HG02588 (cell line): ENCODE measurements around the gene SLC25A39.
"Not testable (repeated sequence)": the region's sequence is repeated elsewhere in the genome, so short reads cannot be mapped to it uniquely, and the experiment has no call there.

Source experiments
- ATAC-seq: cut with Tn5 transposase; IDR thresholded peaks from one replicate; pipeline ENCODE4 v1.9.1; 2021; ENCODE audit warnings: mild to moderate bottlenecking, moderate library complexity; ENCODE audit not compliant: unreplicated experiment

SLC25A39 gene, protein sequence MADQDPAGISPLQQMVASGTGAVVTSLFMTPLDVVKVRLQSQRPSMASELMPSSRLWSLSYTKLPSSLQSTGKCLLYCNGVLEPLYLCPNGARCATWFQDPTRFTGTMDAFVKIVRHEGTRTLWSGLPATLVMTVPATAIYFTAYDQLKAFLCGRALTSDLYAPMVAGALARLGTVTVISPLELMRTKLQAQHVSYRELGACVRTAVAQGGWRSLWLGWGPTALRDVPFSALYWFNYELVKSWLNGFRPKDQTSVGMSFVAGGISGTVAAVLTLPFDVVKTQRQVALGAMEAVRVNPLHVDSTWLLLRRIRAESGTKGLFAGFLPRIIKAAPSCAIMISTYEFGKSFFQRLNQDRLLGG

DNA sequence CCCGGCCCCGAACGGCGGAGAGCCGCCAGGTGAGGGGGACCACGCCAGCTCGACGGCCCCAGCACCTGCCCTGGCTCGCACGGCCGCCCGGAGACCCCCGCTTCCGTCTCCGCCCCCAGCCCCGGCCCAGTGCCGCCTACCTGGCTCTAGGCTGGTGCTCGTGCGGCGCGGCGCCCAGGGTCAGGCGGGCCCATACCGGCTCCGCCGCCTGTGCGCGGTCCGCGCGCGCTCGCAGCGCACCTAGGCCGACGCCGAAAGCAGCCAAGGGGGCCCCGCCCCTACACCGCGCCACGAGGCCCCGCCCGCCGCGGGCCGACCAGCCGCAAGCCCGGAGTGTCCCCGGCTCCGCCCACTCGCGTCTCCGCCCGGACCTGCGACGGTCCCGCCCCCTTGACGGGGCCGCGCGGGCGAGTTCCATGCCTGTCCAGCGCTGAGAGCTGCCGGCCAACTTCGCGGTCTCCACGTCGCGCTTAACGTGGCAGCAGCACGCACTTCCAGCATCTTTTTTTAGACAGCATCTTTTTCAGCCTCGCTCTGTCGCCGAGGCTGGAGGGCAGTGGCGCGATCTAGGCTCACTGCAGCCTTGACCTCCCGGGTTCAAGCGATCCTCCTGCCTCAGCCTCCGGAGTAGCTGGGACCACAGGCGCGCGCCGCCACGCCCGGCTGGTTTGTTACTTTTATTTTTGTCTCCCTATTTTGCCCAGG is at the start of gene SLC25A39:
Gene SLC25A39 (minus strand): TSS at position 253 of the 705 bp plus-strand sequence. CDS start 1,261 bp downstream, outside the sequence.
- peak; percentile 64 for ATAC-seq

DNA sequence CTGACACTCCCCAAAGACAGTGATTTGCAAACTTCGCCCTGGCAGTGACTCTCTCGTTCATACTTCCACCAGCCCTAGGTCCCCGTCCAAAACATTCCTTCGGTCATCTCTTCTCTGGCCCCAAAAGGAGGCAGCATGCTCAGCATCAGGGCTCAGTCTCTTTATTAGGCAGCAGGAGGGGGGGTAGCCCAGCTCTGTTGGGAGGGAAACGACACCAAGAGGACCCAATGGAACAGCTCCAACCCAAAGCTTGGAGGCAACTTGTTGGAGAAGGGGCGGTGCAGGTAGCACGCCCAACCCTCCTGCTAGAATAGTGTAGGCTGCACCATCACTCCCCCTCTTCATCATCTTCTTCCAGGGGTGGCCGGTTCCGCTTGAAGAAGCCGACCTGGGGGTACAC is 47.4 kb upstream of the SLC25A39 start:
- ATAC-seq = no peak

DNA sequence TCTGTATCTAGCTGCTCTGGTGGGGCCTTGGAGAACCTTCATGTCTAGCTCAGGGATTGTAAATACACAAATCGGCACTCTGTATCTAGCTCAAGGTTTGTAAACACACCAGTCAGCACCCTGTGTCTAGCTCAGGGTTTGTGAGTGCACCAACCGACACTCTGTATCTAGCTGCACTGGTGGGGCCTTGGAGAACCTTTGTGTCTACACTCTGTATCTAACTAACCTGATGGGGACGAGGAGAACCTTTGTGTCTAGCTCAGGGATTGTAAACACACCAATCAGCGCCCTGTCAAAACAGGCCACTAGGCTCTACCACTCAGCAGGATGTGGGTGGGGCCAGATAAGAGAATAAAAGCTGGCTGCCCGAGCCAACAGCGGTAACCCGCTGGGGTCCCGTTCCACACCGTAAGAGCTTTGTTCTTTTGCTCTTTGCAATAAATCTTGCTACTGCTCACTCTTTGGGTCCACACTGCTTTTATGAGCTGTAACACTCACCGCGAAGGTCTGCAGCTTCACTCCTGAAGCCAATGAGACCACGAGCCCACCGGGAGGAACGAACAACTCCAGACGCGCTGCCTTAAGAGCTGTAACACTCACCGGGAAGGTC is 44.9 kb upstream of the SLC25A39 start:
- ATAC-seq = not testable (repeated sequence)

DNA sequence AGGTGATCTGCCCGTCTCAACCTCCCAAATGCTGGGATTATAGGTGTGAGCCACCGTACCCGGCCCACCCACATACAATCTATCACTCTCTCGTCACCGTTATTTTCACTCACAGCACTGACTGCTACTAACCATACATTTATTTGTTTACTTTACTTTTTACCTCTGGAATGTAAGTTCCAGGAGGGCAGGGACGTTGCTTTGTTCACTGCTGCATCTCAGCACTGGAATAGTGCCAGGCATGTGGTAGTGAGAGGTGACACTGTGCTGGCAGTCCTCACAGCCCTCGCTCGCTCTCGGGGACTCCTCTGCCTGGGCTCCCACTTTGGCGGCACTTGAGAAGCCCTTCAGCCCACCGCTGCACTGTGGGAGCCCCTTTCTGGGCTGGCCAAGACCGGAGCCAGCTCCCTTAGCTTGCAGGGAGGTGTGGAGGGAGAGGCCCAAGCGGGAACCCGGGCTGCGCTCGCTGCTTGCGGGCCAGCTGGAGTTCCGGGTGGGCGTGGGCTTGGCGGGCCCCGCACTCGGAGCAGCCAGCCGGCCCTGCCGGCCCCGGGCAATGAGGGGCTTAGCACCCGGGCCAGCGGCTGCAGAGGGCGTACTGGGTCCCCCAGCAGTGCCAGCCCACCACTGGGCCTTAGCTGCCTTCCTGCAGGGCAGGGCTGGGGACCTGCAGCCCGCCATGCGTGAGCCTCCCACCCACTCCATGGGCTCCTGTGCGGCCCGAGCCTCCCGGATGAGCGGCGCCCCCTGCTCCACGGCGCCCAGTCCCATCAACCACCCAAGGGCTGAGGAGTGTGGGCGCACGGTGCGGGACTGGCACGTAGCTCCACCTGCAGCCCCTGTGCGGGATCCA is 44.0 kb upstream of the SLC25A39 start:
- not testable (repeated sequence) for ATAC-seq

DNA sequence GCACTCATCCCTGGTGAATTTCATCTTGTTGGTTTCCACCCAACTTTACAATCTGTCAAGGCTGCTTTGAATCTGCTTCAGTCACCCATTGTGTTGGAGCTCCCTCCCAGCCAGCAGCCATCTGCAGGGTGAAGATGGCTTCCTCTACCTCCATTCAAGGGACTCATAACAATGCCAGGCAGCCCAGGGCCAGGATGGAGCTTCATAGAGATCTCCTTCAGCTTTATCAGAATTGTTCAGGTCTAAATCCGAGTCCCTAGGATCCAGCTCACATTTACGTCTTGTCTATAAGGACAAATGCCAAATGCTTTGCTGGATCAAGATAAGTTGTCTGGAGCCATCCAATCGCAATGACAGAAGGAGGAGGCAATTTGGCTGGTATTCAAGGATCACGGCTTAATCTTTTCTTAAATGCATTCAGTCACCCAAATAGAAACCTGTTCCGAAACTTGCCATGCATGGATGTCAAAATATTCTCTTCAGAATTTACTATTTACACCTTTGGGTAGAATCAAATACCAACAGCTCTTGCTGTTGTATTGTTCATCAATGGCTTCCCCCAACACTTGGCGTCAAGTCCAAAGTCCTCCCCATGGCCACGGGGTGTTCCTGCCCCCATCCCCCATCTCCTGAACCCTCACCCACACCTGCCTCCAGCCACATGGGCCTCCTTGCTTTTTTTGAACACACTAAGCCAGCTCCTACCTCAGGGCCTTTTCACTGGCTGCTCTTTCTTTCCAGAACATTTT is 42.8 kb upstream of the SLC25A39 start:
- no peak for ATAC-seq

DNA sequence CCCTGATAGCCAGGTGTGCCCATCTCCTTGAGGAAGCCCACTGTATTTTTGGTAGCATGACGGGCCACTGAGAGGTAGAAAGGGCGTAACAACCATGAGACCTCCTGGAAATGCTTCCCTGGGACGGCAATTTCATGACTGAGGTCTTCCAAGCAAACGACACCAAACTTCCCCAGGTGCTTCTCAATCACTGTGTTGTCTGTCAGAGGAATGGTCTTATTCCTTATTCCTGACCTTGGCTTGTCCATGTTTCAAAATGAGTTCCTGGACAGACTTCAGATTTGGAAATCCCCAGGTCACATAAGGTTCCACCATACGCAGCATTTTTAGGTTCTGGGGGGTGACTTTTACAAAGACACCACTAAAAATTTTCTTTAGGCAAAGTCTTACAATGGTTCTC is 40.4 kb upstream of the SLC25A39 start:
- not testable (repeated sequence) for ATAC-seq

DNA sequence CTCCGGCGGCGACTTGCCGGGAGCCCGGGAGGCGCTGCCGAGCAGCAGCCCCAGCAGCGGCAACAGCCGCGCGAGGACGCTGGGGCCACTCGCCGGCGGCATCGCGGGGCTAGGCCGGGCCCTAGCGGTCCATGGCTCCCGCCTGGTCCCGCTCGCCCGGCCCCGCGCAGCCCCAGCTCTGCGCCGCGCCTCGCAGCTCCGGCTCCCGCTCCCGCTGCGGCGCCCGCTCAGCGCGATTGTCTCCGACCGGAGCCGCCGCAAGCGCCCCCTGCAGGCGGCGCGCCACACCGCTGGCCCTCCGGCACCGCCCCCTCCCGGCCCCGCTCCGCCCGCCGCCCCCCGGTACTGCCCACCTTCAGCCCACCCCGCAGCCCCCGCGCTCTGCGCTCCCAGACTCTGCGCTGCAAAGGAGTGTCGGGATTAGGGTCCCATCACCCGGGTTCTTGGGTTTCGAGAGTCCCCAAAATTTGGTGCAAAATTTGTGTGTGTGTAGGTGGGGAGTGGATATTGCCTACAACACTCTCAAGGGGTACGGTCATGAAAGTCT is 39.1 kb upstream of the SLC25A39 start, which contains the start of gene FAM171A2:
Gene FAM171A2 (minus strand): TSS at position 241 of the 547 bp plus-strand sequence. CDS start 139 bp downstream, at position 102.
- ATAC-seq = peak; percentile 59

DNA sequence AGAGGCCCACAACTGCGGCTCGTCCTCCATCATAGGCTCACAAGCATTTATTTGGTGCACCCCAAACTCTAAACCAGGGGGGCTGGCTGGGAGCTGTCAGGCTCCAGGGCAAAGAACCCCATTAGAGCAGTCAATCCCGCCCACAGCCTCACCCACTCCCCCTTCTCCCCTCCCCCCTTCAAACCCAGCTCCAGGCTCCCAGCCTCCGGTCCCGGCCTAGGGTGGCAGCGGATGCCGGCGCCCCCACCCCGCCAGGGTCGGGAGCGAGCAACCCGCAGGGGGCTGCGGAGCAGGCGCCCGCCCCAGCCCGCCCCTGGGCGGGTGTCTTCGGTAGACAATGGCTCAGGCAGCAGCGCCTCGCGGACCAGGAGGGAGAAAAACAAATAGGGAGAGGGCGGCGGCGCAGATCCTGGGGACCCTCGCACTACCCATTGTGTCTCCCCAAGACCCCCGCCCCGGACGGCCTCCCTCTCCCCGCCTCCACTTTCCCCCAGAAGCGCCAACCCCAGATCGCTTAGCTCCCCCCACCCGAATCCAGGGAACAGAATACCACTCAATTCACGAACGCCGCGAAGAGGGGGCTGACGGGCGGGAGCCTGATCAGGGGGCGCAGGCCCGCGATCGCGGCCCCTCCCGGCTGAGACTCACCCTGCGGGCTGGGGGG is 38.5 kb upstream of the SLC25A39 start:
- no peak for ATAC-seq

DNA sequence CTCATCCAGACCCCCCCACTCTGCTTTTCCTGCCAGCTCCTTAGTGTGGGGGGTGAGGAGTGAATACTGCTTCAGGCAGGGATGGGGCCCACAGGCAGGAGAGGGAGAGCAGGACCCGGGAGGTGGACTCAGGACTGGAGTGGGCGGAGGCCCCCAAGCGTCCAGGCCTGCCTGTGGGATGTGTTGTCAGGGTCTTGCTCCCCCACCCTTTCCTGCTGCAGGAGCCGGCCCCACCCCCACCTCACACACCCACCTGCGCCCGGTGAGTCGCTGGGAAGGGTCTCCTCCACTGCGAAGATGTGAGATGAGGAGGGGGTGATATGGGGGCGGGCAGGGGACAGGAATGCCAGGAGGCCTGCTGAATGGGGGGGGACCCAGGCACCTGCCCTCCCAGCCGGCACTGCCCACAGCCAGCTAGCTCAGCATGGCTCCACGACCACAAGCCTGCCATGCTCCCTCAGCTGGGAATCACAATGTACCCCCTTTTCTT is 37.9 kb upstream of the SLC25A39 start:
- ATAC-seq = no peak

DNA sequence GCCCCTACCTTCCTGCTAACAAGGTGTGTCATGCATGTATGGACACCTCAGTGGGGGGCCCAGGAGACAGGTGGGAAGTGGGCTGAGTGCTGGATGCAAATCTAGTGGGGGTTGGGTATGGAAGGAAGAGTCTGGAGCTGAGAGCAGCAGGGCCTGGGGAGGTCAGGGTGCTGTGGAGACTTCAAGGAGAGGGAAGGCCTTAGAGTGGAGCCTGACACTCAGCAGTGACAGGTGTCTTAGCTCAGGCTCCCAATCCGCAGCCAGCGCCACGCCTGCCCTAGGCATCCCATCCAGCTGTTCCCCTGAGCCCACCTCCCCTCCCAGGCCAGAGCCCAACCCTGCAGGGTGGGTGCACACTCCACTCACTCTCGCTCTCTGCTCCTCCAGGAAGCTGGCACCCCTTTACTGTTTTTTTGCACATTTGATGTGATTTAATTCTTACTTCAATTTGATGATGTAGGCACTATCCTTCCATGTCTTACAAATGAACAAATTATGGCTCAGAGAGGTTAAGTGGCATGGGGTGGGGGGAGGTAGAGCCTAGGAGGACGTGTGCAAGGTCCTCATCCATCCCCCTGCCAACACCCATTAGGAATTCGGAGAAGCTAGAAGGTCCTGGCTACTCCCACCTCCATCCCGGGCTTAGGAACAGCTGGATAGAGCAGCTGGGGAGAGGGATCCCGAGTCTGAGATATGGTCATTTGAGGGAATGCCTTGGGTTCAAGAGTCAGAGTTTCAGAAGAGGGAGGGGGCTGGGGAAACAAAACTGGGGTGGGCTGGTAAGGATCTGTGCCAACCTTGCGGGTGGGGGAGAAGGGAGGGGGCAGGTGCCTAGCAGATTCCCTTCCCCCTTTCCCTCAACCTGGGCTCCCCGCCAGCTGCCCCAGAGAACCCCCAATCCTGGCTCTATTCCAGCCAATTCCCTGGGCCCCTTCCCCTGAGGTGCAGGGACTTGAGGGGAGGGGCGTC is 37.0 kb upstream of the SLC25A39 start:
- ATAC-seq = no peak

DNA sequence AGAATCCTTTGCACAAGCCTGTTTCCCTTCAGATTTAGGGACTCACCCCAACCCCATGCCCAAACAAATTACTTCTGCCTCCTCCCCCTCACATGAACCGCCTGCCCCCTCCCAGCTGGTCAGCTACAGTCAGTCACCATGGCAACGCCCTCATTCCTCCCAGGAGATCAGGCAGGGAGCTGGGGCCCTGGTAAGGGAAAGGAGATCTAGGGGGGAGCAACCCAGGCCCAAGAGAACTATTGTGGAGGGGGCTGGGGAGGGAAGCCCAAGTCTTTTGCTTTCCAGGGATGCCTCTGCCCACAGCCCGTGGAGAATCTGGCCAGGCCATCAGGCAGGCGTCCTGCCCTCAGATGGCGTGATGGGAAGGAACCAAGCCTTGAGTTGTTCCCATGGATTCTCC is 36.2 kb upstream of the SLC25A39 start:
- no peak for ATAC-seq

DNA sequence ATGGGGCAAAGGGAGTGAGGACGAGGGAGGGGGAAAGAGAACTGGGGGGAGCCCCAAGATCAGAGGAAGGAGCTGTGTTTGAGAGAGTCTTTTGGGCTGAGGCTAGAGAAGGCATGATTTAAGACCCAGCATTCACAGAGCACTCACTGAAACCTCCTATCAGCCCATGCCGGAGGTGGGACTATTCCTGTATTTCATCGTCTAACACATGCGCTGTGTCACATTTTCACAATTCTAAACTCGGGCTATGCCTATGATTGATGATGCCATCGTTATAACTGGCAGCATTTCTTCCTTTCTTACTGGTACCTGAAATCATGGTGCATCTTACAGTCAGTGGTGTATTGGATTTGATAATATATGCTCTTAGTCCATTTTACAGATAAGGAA is 35.5 kb upstream of the SLC25A39 start:
- ATAC-seq = no peak

DNA sequence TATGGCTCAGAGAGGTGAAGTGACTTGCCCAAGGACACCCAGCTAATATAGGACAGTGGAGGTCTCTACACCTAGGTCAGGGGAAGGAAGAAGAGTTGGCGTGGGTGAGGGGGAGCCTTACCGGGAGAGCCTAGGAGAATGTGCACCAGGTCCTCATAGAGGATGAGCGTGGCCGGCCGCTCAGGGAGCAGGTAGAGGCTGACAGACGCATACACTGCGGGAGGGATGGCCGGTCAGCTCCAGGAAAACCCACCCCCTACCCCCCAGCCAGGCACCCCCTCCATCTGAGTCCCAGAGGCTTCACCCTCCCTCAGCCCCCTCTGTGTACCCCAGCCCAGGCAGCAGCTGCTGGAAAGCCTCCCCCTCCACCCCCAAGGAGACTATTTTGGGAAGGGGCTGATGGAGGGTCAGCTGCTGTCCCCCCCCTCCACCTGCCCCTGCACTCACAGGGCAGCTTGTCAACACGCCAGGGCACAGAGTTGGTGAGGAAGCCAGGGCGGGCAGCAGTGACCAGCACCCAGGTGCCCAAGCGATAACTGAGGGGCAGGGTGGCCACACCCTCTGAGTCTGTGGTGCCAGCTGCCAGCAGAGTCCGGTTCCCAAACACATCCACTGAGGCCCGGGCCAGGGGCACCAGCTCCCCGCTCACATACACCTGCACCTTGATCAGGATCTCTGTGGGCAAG is 35.0 kb upstream of the SLC25A39 start:
- ATAC-seq = no peak

DNA sequence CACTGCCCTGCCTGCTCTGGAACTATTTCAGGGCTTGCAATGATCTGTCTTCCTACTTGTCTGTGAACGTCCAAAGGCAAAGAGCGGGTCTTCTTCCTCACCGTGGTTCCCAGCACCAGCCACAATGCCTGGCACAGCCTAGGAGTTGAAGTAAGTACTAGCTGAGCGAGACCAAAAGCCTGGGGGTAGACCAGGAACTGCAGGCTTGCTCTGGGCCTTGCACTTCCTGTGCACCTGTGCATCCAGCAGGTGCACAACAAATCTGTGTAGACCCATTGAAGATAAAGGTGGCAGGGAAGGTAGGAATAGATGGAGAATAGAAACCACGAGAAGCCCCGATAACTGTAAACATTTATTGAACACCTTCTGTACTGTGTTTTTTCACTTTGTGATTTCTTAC is 34.4 kb upstream of the SLC25A39 start:
- no peak for ATAC-seq

DNA sequence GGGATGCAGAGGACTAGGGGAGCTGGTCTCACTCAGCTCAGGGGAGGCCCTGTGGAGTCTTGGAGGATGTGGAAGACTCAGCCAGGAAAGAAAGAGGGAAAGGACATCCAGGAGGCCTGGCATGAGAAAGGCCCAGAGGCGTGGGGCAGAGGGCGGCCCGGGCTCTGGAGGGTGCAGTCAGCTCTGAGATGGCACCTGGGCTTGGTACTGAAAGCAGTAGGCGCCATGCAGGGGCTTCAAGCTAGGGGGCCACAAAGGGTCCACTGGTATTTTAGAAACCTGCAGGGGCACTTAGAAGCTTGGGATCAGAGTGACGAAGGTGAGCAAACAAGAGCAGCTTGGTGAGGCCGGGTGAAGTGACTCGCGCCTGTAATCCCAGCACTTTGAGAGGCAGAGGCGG is 33.4 kb upstream of the SLC25A39 start:
- ATAC-seq = no peak

DNA sequence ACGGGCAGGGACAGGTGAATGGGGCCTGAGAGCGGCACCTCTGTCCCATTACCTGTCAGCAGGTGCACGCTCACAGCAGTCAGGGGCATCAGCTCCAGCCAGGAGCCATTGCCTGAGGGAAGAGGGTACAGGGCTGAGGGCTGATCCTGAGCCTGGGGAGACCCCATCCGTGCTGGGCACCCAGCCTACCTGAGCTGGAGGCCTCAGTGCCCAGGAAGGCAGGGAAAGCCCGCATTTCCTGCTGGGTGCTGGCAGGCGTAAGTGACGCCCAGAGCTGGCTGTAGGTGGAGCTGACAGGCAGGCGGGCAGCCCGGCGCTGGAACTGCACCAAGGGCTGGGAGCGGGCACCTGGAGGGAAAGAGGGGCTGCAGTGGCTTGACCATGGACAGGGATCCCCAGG is 31.6 kb upstream of the SLC25A39 start:
- ATAC-seq = no peak

DNA sequence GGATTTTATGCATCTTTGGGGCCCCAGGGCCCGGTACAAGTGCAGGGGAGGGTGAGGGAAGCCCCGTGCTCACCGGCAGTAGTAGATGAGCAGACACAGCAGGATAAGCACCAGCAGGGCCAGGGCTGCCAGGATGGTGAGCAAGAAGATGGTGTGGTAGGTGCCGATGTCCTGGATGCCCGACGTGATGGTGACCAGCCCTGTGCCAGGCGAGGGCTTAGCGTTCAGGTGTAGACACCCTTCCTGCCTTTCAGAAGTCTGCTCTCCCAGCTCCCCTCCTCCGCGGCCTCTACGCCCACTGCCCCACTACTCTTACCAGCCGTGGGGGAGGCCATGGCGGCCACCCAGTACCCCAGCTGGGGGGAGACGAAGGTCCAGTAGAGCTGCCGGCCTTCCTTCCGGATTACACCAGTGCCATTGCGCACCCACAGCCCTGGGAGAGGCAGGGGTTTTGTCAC is 31.0 kb upstream of the SLC25A39 start:
- ATAC-seq = no peak
